ENCODE measurements around the gene DMD.

DNA sequence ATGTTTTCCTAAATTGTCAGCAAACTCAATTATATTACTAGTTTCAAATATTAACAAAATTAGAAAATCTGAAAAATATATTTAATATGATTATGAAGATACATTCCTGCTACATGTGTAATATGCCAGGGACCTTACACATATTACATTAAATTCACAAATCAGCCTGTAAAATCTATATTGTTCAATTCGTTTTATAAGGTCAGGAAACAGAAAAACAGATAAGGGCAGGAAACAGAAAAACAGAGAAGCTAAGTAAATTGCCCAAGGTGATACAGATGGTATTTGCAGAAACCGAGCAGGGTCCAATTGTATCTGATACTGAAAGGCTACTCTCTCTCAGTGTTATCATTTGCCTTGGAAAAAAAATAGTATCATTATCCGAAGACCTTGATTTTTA lies 739.0 kb downstream of the DMD start:
- TF ChIP-seq POLR2AphosphoS5 (IDR thresholded peaks at IDR 0.05; ENCODE audit: borderline replicate concordance, low read depth, low read length) (no peak), EZH2 (IDR thresholded peaks at IDR 0.05) (no peak), FOXP2 (optimal IDR thresholded peaks at IDR 0.05; ENCODE audit: control extremely low read depth, extremely low read length, insufficient read depth) (no peak)
